ENCODE data around the gene PHOX2A.
"Not testable (repeated sequence)": the region's sequence is repeated elsewhere in the genome, so short reads cannot be mapped to it uniquely, and the experiment has no call there.

Gene PHOX2A

DNA sequence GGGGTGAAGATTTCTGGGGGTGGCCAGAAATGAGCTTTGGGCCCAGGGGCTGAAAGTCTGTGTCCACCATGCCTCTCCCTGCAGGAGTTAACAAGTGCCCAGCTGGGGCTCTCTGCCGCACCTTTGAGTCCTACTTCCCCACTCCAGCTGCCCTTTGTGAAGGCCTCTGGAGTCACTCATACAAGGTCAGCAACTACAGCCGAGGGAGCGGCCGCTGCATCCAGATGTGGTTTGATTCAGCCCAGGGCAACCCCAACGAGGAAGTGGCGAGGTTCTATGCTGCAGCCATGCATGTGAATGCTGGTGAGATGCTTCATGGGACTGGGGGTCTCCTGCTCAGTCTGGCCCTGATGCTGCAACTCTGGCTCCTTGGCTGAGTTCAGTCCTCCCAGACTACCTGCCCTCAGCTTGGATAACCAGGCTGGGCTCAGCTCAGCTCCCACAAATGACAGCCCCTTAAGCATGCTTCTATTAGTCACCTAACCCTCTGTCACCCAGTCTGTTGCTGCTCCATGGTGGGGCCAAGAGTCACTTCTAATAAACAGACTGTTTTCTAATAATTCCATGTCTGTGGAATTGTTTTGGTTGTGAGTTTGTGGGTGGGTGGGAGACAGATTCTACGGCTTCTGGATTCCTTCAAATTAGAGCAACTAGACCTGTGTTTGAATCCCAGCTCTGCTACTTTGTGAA, 22.4 kb downstream of the PHOX2A start:
- no peak for DNase-seq

DNA sequence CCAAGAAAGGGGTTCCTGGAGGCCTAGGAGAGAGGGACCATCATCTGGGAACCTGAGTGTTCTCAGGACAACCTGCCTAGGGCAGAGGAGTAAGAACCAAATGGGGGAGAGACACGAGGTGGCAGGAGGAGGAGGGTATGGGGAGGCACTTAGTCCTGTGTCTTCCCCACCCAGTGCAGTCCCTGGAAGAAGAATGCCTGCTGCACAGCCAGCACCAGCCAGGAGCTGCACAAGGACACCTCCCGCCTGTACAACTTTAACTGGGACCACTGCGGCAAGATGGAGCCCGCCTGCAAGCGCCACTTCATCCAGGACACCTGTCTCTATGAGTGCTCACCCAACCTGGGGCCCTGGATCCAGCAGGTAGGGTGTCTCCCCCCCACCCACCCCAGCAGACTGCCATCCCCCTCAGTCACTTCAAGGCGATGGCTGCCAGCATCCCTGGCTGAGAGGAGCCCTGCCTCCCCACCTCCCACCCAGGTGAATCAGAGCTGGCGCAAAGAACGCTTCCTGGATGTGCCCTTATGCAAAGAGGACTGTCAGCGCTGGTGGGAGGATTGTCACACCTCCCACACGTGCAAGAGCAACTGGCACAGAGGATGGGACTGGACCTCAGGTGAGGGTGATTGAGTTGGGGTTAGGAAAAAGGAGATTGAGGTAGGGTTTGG, 23.1 kb downstream of the PHOX2A start:
- DNase-seq = no peak

DNA sequence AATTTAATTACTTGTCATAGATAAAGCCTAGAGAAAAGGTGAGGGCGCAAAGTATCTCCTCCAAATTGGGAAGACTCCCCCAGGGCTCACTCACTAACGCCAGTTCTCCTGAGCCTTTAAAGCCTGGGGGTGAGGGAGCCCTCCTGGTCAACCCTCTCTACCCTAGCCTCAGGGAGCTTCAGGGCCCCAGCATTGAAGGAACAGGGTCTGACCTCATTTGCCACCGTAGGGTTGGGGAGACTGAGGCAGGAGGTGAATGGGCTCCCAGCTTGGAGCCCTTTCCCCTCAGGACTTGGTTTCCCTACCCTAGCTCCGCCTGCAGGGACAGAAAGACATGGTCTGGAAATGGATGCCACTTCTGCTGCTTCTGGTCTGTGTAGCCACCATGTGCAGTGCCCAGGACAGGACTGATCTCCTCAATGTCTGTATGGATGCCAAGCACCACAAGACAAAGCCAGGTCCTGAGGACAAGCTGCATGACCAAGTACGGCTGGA, 25.7 kb downstream of the PHOX2A start:
- no peak for DNase-seq

DNA sequence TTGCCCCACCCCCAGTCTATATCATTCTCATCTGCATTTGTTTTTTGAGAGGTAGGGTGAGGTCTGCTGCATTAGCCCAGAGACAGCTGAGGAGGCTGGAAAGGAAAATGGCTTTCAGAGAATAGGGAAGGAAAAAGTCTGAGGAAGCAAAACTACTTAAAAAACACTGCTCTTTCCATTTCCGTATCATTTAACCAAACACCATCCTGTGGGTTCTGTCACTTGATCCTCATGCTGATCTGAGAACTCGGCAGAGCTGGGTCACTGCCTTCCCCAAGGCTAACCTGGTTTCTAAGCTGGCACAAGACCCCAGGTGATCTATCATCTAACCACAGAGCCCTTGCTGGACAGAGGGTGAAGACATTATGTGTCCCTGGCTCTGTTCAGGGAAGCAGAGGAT, 26.1 kb downstream of the PHOX2A start:
- DNase-seq = no peak

DNA sequence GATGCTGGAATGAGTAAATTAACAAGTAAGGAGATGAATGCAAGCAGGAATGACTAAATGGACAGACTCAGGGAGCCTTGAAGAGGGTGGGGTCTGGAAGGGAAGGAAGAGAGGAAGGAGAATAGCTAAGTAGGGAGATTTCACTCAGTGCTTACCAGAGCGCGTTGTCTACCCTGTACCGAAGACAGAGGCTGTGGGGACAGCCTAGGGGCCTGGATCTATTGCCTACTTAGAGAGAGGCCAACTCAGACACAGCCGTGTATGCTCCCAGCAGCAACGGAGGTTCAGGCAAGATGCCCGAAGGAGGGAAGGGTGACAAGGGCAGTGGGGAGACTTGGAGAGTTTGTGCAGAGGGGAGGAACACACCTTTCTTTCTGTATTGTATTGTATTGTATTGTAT, 27.3 kb downstream of the PHOX2A start, which contains the start of gene FOLR2:
Gene FOLR2 (plus strand): TSS at position 157 of the 400 bp plus-strand sequence. CDS start 1,791 bp downstream, outside the sequence.
- DNase-seq = no peak

DNA sequence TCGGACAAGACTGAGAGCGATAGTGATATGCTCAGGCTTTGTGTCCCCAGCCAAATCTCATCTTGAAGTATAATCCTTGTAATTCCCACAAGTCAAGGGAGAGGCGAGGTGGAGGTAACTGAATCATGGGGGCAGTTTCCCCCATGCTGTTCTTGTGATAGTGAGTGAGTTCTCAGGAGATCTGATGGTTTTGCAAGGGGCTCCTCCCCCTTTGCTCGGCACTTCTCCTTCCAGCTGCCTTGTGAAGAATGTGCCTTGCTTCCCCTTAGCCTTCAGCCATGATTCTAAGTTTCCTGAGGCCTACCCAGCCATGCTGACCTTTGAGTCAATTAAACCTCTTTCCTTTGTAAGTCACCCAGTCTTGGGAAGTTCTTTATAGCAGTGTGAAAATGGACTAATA, 34.9 kb downstream of the PHOX2A start:
- DNase-seq = no peak

DNA sequence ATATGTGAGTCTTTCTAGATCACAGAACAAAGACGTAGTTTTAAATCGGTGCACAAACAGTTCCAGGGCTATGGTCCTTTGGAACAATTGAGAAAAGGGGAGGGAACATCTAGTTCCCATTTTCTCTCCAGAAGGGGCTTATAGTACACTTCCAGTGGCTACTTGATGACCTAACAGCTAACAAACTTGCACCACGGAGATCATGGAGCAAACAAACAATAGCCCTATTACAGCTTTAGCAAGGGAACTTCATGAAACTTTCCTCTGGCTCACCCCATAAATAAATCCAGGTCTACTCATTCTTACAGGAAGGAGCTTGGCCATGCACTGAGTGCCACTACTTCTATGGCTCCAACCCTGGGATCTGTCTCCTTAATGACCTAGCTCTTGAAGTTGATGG, 35.7 kb downstream of the PHOX2A start:
- DNase-seq = no peak

DNA sequence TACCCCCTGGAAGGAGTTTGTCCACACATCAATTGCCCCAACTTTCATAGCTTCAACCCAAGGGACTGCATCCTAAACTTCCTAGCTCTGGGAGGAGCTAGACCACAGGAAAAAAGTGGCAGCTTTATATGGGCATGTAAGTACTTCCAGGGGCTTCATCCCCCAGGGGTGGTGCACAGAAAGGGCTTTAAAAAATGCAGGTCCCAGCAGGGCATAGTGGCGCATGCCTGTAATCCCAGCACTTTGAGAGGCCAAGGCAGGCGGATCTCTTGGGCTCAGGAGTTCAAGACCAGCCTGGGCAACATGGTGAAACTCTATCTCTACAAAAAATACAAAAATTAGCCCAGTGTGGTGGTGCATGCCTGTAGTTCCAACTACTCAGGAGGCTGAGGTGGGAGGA, 37.2 kb downstream of the PHOX2A start:
- DNase-seq = not testable (repeated sequence)

DNA sequence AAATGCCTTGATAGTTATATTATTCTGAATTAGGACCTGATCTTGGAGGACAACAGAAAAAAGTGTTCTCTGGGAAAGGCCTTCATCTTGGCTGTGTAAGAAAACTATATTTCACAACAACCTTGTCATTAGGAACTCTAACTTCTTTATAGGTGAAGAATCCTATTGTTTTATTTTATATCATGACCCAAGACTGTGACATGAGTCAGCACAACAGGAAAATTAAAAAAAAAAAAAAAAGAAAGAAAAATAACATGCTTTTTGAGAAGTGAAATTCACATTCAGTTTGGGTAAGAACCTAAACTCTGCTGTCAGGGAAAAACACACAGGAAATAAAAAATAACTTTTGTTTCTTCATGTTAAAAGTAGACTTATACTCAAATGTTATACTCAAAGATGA, 39.1 kb downstream of the PHOX2A start:
- no peak for DNase-seq

DNA sequence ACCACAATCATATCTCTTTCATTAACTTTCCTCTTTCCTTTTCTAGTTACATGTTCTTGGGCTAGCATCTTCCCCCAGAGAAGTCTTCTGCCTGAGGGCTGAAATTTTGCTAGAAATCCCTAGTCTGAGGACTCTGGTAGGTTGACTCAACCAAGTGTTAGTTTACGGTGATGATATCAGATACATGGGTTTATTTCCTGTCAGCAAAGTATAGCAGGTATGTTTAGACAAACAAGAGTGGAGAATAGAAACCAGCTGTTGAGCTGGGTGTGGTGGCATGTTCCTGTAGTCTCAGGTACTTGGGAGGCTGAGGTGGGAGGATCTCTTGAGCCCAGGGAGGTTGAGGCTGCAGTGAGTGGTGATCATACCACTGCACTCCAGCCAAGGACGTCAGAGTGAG, 40.8 kb downstream of the PHOX2A start:
- no peak for DNase-seq

DNA sequence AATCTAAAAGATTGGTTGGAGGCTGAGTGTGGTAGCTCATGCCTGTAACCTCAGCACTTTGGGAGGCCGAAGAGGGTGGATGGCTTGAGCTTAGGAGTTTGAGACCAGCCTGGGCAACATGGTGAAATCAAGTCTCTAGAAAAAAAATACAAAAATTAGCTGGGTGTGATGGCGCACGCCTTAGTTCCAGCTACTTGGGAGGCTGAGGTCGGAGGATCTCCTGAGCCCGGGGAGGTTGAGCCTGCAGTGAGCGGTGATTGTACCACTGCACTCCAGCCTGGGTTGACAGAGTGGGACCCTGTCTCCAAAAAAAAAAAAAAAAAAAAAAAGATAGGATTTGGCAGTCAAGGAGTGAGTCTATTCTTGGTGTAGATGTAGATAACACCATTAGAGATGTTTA, 41.4 kb downstream of the PHOX2A start:
- DNase-seq = no peak

DNA sequence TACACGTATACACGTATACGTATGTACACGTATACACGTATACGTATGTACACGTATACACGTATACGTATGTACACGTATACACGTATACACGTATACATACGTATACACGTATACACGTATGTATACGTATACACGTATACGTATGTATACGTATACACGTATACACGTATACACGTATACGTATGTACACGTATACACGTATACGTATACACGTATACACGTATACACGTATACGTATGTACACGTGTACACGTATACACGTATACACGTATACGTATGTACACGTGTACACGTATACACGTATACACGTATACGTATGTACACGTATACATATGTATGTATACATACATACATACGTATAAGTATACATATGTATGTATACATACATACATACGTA, 42.5 kb downstream of the PHOX2A start:
- DNase-seq = not testable (repeated sequence)

DNA sequence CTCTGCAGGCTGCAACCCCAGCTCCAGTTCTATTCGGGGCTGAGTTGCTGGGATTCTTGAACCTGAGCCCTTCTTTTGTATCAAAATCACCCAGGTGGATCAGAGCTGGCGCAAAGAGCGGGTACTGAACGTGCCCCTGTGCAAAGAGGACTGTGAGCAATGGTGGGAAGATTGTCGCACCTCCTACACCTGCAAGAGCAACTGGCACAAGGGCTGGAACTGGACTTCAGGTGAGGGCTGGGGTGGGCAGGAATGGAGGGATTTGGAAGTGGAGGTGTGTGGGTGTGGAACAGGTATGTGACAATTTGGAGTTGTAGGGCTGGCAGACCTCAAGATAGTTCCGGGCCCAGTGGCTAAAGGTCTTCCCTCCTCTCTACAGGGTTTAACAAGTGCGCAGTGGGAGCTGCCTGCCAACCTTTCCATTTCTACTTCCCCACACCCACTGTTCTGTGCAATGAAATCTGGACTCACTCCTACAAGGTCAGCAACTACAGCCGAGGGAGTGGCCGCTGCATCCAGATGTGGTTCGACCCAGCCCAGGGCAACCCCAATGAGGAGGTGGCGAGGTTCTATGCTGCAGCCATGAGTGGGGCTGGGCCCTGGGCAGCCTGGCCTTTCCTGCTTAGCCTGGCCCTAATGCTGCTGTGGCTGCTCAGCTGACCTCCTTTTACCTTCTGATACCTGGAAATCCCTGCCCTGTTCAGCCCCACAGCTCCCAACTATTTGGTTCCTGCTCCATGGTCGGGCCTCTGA, 48.3 kb downstream of the PHOX2A start:
- DNase-seq = no peak

DNA sequence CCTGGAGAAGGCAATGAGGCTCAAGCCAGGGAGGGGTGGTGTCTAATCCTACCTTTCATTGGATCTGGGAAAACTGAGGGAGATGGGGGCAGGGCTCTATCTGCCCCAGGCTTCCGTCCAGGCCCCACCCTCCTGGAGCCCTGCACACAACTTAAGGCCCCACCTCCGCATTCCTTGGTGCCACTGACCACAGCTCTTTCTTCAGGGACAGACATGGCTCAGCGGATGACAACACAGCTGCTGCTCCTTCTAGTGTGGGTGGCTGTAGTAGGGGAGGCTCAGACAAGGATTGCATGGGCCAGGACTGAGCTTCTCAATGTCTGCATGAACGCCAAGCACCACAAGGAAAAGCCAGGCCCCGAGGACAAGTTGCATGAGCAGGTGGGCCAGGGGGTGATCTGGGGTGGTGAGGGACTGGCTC, 52.0 kb downstream of the PHOX2A start, which contains the start of gene FOLR1:
Gene FOLR1 (plus strand): TSS at position 180 of the 421 bp plus-strand sequence. CDS start 34 bp downstream, at position 214.
- no peak for DNase-seq

DNA sequence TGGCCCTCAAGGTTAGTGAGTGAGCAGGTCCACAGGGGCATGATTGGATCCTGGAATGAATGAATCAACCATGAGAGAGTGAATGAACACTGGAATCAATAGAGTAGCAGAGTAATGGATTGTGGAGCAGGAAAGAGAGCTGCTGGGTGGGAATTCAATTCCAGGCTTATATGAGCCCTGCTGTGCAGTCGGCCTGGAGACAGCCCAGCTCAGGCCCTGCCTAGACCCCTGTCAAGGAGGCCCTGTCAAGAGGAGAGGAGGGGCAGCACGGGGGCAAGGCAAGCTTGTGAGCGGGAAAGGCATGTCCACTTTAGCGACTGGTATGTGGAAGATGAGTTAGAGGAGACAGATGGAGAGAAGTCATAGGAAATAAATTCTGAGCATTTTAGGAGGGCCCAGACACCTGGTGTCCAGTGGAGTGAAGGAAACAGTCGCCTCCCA, 53.3 kb downstream of the PHOX2A start:
- DNase-seq = no peak

DNA sequence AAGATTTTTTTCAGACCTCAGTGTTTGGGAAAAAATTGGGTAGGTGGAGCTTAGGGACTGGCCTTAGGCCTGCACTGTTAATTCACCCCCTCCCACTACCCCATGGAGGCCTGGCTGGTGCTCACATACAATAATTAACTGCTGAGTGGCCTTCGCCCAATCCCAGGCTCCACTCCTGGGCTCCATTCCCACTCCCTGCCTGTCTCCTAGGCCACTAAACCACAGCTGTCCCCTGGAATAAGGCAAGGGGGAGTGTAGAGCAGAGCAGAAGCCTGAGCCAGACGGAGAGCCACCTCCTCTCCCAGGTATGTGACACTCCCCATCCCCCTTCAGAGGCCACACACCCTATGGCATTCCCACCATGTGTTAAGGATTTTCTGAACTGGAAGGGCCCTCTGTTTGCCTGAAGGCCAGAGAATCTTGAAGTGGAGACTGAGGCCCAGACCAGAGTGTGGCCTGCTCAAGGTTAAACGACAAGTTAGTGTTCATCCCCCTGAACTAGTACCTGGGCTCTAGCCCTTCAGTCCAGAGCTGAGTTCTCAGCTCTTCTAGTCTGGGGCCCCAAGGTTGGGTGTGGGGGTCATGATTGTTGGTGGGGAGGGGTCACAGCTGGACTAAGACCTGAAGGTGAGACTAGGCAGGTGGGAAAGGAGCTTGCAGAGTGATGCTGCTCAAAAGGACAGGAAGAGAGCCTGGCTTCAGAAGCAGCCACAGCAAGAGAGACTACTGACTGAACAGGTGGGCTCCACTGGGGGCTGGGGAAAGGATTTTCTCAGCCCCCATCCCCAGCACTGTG, 54.3 kb downstream of the PHOX2A start:
- no peak for DNase-seq

Data from NK-92 treated with Interleukin-12 subunit alpha and Interleukin-12 subunit beta, amount 100 ng/mL, for 24 hours (cell line).